ENCODE measurements around the gene RAD52.

RAD52 gene

DNA sequence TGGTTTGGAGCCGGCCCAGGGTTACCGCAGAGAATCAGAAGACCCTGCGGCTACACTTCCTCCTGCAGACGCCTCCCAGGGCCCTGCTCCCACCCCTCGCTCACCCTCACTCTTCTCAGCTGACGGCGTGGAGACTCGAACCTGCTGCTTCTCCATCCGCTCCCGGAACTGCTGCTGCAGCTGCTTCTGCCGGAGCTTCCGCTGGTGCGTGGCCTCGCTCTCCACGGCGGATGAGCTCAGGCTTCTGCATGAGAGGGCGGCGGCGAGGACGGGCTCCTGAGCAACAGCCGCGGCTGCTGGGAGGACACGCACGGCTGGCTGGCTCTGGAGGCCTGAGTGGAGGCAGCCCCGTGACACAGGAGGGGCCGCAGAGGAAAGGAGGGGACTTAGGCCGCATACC, 33.3 kb downstream of the RAD52 start:
- DNase-seq (ENCODE audit: insufficient read length, low spot score), result no peak
- no peak for FAIRE-seq

DNA sequence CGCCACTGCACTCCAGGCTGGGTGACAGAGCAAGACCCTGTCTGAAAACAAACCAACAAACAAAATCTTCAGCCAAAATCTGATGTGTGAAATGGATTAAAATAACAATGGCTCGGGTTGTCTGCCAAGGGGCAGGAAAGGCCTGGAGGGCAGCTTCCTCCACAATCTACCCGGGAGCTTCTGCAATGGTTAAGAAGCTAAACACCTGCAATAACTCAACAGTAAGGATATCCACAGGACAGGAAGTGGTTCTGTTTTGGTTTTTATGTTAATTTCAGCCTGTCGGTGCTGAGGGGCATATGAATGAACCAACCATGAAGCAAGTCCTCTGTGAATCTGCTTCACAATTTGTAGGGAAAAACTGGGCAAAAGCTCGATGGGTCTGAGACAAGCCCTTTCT, 34.4 kb downstream of the RAD52 start:
- no peak for FAIRE-seq

DNA sequence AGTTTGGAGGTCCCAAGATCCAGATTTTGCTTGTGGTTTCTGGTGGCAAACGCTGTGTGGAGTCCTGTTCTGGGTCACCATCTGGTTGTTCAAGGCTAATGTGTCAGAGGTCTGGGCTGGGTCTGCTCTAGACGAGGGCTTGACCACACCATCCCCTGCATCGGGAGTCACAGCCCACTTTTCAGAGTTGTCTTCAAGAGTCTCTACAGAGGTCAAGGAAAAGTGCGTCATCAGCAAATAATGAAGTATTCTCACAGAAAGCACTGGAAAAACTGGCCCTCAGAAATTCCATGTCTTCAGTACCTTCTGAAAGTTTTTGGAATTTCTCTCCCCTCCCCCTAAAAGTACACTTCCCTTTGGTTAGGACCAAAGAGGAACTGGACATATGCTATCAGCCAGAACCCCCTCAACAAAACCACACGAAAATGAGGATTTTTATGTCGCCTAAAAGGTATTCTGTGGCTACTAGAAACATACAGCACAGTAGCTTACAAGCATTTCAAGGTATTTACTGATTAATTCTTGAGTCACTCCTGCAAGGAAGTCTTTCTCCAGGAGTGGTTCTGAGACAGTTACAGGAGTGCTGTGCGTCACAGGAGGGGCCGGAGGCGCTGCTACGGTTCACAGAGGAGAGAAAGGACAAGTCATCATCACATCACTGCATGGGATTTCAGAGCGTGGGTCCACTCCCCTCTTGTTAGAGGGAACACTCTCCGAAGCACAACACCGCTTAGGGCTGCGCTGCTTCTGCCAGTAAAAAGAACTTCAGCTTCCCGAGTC, 35.4 kb downstream of the RAD52 start:
- DNase-seq (ENCODE audit: insufficient read length, low spot score) (no peak), FAIRE-seq (no peak)

More for the DNA sequence above, 34.4 kb downstream of the RAD52 start:
- DNase-seq (ENCODE audit: insufficient read length, low spot score), result no peak

DNA sequence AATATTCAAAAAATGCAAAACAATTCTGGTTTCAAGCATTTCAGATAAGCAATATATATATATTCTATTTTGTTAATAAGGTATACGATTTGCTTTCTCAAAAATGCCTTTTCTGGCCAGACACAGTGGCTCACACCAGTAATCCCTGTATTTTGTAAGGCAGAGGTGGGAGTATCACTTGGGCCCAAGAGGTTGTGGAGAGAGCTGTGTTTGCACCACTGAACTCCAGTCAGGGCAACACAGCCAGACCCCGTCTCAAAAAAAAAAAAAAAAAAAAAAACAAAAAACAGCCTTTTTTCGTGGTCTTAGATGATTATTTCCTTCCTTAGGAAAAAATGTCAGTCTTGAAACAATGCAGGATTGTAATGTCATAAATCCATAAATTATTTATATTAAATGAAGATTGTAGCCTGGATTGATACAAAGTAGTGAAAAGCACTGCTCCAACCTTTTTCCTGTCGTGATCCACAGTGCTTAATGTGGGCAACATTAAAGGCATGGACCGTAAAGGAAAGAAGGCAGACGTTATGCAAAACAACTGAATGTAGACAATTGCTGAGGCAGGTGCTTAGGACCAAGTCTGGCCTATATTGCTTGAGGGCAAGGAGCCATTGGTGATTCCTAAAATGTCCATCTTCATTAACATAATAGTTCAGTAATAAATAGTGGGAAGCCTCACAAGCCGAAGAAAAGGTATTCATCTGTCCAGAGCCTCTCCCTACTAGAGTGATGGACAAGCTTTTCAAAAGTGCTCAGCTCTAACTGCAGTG, 36.8 kb downstream of the RAD52 start:
- DNase-seq (ENCODE audit: insufficient read length, low spot score) (no peak), FAIRE-seq (no peak)

DNA sequence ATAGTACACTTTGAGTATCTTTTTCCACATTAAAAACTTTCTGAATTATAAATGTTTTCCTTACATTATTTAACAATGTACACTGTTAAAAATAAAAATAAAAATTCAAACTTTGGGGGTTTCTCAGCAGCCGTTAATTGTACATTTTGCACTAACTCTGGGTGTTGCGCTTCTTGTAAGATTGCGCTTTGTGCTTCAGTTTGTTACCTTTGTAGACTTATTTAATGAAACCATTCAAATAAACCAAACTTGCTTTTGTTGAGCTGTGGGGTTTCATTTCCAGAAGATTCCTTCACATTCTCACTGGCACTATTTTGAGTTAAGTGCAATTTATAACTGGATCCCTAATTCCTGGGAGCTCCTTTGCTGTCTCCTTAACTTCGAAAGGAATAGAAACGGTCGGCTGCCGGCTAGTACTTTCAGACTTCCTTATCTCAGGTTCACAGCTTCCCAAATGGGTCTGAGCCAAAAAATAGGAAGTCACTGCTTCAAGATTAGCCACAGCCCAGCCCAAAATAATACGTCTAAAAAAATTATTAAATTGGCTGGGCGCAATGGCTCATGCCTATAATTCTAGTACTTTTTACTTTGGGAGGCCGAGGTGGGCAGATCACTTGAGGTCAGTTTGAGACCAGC, 38.2 kb downstream of the RAD52 start:
- FAIRE-seq (no peak), DNase-seq (ENCODE audit: insufficient read length, low spot score) (no peak)

DNA sequence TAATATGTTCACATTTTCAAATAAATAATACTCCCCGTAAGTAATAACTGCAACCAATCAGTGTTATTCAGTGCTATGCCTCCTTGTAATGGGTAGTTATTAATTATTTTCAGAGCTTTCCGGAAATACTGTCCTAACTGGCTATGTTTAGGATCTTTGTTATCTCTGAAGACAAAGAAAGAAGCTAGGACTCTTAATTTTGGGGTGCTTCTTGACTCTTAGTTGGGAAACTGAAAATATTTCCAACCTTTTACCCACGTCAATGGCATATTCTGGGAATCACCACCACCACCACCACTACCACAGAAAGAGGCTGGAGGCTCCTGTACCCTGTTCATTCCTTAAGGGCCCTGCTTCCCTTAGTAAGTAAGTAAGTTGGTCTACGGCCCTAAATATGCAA, 39.1 kb downstream of the RAD52 start:
- no peak for FAIRE-seq
- DNase-seq (ENCODE audit: insufficient read length, low spot score), result no peak

DNA sequence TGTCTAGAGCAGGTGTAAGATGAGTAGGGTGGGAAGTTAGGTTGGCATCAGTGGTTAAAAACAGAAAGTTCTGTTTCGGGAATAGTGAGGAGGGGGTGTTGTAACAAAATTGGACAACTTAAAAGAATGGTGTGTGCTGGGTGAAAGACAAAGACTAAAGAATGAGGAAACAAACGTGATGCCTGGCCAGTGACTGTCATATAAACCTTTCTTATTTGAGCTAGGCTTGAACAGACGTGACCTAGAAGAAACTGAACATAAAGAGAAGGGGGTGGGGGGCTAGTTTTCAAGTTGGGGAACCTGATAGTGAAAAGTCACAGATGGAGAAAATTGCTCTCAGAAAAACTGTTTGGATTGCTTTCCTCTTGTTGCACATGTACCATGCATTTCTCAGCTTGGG, 39.6 kb downstream of the RAD52 start:
- no peak for FAIRE-seq
- no peak for DNase-seq (ENCODE audit: insufficient read length, low spot score)

DNA sequence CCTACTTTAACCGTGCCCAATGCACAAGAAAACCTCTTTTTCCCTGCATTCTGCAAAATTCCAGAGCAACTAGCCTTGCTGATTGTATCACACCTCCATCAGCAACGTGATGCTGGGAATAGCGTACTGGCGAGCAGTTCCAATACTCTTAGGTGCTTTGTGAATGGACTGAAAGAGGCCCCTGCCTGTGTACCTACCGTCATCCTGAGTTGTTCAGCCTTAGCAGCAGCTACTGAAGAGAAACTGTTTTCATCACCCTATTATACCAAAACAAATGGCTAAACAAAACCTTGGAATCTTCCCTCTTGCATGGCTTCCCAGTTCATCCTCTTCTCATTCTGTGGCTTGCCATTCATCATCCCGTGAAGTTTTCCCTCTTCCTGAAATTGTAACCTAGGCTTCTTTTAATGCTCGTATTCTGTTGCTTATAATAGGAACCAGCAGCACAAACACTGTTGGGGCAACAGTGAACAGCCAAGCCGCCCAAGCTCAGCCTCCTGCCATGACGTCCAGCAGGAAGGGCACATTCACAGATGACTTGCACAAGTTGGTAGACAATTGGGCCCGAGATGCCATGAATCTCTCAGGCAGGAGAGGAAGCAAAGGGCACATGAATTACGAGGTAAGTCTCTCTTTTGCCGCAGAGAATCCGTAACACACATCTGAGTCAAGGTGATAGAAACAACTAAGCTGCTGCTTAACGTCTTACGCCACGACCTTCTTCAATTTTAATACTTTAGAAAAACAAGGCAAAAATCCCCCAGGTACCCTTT, 41.9 kb downstream of the RAD52 start:
- no peak for DNase-seq (ENCODE audit: insufficient read length, low spot score)
- no peak for FAIRE-seq

DNA sequence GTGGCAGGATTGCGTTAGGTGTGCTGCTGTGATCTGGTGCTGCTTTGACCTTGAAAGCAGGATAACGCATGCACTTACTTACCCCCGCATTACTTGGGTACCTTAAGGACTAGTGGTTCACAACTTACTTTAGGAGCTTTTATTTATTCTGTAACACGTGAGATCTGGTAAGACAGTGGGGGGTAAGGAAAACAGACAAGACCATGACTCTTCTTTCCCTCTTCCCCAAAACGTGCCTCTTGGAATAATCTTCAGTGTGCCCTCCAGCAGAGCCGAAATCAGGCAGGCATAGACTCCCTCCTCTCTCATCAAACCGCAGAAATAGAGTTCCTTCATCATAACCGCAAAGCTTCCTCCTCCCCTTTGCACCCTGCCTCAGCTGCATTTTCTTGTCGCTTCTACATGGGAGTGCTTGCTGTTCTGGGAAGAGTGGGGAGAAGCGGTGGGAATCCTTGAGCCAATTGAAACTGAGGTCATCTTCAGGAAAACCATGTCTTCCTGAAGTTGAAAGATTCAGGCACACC, 43.4 kb downstream of the RAD52 start:
- FAIRE-seq (no peak), DNase-seq (ENCODE audit: insufficient read length, low spot score) (no peak)

DNA sequence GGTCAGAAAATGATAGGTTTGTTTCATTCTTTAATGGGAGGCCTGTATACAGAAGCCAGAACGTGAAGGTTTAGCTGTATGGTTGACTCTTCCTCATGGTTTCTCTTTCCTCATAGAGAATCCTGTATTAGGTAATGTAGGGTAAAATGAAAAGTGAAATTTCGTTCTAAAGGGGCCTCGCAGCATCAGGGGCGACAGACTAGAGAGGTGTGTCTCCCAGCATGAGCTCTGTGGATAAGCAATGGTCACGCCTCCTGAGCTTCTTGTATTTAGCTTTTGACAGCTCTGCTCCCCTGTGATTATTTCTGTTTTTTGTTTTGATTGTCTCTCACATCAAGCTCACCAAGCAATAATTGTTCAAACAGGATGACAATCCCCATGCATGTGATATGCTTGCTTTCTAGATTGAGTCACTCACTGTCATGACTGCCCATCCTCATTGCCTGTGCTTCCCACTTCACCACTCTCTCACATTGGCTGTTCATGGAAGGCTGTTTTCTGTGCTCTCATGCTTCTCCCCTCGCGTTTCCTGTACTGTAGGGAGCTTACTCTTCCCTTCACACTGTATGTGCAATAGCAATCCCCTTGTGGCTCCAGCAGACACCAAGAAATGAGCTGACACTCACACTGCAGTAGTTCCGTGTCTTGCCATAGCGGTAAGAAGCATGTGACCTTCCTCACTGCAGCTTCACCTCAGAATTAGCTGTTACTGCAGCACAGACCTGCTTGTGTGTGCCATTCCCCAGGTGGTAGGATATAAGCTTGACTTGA, 44.0 kb downstream of the RAD52 start:
- FAIRE-seq, result no peak
- DNase-seq (ENCODE audit: insufficient read length, low spot score), result no peak

DNA sequence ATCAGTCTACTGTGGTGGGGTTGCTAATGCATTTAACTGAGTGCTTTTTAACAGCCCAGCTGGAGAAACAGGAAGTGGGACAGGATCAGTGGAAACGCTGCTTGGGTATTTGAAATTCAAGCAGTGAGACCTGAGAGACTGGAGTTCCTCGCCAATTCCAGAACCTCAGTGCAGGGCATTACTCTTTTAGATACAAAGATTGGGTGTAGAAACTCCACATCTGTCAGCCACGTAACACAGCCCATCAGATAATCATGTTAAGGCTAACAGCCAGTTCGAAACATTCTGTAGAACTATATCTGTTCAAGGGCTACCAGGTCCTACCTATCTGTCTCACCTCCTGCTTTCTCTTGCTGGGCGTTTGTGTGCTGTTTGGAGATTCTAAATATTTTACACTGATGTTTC, 45.5 kb downstream of the RAD52 start:
- no peak for DNase-seq (ENCODE audit: insufficient read length, low spot score)
- peak; percentile 60 for FAIRE-seq

DNA sequence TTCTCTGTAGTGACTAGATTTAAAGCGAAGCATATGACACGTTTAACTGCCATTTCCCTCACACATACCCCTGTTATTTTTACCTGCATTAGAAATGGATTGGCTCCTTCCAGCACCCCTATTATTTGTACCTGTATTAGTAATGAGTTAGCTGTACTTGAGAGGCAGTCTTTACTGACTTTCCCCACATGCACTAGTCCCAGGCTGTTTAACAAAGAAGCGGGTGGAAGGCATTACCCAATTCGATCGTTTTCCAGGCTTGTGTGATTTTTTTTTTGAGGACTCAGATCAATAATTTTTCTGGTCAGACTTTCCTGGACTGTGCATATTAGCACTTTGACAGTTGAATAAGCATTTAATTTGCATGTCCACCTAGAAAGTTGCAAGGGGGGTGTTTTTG, 46.4 kb downstream of the RAD52 start:
- DNase-seq (ENCODE audit: insufficient read length, low spot score) (no peak), FAIRE-seq (peak; percentile 54)

DNA sequence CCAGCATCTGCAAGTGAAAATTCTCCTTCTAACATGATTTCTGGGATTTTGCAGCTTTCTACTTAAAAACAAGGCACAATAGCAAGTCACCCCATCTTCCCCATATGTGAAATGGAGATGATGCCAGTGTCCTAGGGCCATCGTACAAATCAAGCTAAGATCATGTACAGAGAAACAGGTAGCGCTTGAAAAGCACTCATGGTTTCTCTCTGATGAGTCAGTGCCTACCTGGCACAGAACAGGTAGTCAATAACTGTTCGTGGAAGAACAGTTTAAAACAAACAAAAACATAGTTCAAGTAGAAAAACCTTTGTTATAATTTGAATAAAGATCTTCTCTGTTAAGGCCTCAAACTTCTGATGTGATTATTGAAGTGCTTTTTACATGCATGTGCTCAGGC, 46.9 kb downstream of the RAD52 start:
- no peak for FAIRE-seq
- DNase-seq (ENCODE audit: insufficient read length, low spot score), result no peak

DNA sequence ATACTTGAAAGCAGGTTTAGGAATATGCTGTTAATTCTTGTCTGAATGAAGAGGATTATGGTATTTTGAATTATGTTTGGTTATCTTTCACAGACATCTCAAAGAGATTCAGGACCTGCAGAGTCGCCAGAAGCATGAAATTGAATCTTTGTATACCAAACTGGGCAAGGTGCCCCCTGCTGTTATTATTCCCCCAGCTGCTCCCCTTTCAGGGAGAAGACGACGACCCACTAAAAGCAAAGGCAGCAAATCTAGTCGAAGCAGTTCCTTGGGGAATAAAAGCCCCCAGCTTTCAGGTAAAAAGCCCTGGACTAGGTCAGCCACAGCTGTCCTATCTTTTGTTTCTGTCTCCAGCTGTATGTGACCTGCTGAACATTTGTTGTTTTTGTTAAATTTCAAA, 52.1 kb downstream of the RAD52 start:
- FAIRE-seq (no peak), DNase-seq (ENCODE audit: insufficient read length, low spot score) (no peak)

DNA sequence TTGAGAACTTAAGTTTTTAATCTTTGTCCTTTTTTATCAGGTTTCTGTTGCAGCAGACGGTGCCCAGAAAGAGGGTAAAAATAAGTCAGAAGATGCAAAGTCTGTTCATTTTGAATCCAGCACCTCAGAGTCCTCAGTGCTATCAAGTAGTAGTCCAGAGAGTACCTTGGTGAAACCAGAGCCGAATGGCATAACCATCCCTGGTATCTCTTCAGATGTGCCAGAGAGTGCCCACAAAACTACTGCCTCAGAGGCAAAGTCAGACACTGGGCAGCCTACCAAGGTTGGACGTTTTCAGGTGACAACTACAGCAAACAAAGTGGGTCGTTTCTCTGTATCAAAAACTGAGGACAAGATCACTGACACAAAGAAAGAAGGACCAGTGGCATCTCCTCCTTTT, 53.5 kb downstream of the RAD52 start:
- FAIRE-seq (no peak), DNase-seq (ENCODE audit: insufficient read length, low spot score) (no peak)

DNA sequence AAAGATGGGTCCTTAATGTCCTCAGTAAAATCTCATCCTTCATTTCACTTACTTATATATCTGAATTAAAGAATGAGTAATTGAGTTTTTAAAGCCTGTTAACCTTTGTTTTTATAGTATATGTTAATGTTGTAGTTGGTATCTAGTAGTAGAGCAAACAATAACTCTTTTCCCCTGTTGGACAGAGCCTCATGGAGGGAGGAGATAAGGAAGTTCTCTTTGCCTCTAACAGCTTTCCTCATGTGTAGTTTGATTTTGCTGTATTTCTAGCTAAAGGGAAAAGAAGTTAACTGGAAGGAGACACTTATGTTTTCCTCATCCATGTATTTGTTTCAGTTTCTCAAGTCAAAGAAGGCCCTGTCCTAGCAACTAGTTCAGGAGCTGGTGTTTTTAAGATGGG, 55.3 kb downstream of the RAD52 start:
- no peak for DNase-seq (ENCODE audit: insufficient read length, low spot score)
- peak; percentile 66 for FAIRE-seq

DNA sequence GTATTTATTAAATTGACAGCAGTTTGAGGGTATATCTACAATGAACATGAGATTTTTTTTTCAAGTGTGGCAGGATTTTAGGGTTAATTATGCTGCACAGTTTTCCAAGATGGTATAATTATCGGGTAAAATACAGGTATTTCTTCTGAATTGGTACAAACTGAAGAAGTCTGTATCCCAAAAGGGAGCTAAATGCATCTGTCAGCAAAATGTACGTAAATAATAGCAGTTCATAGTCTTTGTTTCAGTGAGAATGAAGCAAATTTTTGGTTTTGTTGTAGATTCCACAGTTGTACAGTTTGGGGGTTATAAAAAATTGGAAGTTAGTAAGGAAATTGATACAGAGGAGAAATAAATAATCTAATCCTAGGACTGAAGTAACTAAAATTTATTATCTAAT, 63.3 kb downstream of the RAD52 start:
- FAIRE-seq (no peak), DNase-seq (ENCODE audit: insufficient read length, low spot score) (no peak)

DNA sequence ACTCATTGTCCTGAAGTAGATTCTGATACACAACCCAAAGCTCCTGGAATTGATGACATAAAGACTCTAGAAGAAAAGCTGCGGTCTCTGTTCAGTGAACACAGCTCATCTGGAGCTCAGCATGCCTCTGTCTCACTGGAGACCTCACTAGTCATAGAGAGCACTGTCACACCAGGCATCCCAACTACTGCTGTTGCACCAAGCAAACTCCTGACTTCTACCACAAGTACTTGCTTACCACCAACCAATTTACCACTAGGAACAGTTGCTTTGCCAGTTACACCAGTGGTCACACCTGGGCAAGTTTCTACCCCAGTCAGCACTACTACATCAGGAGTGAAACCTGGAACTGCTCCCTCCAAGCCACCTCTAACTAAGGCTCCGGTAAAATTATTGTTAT, 63.8 kb downstream of the RAD52 start:
- FAIRE-seq (no peak), DNase-seq (ENCODE audit: insufficient read length, low spot score) (no peak)

DNA sequence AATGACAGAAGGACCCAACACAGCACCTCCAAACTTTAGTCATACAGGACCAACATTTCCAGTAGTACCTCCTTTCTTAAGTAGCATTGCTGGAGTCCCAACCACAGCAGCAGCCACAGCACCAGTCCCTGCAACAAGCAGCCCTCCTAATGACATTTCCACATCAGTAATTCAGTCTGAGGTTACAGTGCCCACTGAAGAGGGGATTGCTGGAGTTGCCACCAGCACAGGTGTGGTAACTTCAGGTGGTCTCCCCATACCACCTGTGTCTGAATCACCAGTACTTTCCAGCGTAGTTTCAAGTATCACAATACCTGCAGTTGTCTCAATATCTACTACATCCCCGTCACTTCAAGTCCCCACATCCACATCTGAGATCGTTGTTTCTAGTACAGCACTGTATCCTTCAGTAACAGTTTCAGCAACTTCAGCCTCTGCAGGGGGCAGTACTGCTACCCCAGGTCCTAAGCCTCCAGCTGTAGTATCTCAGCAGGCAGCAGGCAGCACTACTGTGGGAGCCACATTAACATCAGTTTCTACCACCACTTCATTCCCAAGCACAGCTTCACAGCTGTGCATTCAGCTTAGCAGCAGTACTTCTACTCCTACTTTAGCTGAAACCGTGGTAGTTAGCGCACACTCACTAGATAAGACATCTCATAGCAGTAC, 64.6 kb downstream of the RAD52 start:
- DNase-seq (ENCODE audit: insufficient read length, low spot score), result no peak
- no peak for FAIRE-seq

DNA sequence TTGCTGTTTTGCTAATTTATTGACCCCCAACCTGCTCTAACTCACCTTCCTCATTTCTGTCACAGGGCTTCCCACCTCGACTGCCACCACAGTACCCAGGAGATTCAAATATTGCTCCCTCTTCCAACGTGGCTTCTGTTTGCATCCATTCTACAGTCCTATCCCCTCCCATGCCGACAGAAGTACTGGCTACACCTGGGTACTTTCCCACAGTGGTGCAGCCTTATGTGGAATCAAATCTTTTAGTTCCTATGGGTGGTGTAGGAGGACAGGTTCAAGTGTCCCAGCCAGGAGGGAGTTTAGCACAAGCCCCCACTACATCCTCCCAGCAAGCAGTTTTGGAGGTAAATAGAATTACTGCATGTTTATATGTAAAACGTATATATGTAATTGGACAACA, 68.8 kb downstream of the RAD52 start:
- FAIRE-seq (no peak), DNase-seq (ENCODE audit: insufficient read length, low spot score) (no peak)

Data from GM19239 (cell line).